Right forelimb (tissue), 1 donor: ENCODE results near the gene PLD2.
"Not testable (repeated sequence)": the region's sequence is repeated elsewhere in the genome, so short reads cannot be mapped to it uniquely, and the experiment has no call there.

Source experiments
- DNase-seq: peaks from one replicate; pipeline ENCODE4 v3.0.0-alpha.2; 2018

The PLD2 gene

DNA sequence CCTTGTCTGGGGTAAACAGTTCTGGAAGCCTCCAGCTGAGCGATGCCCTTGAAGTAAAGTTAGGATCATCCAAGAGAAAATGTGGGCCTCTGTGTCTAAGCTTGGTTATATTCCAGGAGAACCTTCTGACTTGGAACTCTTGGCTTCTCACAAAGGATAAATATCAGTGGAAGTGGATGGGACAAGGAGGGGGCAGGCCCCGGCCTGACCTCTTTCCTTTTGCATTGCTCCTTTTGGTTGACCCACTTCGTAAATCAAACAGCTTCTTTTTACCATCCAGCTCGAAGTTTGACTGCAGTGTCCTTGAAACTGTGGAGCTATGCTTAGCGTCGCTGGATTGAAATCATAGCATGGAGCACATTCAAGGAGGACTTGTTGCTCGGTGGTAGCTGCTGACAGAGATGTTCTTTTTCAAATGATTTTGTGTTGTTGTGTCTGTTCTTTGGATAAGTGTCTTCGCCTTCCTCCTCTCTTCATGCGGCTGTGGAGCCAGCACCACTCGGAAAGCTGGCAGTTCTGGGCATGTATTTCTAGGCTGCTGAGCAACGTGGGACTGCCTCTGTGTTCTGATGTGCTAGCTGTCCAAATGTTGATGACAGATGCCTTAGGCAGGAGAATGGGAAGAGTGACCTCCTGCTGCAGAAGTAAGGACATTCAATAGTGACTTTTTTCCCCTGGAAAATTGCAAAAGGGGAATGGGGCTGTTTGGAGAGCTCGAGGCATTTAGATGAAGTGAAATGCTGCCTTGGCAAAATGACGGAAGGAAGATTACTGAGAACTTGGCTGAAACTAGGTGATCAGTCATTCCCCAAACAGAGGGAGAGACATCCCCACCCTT is 30.7 kb downstream of the PLD2 start:
- DNase-seq, result no peak

DNA sequence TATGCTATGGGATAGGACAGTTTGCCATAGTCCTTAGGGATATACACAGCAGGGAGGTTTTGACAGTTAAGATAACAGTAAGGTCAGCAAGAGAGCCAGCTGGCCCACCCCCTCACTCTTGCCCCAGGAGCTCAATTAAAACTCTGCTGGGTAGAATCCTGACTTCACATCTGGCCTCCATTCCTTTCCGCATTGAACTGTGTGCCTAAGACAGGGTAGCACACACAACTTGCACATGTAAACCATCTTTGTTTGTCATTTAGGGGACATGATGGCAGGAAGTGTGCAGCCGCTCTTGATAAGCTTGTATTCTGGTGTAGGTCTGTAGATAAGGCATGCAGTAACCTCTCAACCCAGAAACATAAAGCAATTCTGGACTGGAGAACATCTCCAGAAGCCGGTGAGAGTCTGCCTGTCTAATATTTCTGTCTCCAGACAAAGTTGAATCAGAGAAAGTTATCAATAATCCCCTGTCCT is 31.4 kb downstream of the PLD2 start:
- no peak for DNase-seq

DNA sequence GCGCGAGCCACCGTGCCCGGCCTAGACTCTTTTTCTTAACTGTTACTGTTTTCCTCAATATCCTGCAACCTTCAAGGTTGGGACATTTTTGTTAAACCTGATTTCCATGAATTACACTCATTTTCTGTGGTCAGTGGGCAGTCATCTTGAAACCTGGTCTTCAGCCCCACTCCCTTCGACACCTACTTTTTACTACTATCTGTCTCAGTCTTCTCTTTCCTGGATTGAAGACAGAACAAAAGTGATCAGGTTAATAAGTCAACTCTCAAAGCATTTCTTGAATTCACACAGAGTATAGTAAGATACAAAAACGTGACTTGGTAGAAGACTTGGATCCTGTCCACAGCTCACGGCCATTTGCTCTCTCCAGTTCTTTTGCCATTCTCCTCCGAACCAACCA is 32.3 kb downstream of the PLD2 start:
- no peak for DNase-seq

DNA sequence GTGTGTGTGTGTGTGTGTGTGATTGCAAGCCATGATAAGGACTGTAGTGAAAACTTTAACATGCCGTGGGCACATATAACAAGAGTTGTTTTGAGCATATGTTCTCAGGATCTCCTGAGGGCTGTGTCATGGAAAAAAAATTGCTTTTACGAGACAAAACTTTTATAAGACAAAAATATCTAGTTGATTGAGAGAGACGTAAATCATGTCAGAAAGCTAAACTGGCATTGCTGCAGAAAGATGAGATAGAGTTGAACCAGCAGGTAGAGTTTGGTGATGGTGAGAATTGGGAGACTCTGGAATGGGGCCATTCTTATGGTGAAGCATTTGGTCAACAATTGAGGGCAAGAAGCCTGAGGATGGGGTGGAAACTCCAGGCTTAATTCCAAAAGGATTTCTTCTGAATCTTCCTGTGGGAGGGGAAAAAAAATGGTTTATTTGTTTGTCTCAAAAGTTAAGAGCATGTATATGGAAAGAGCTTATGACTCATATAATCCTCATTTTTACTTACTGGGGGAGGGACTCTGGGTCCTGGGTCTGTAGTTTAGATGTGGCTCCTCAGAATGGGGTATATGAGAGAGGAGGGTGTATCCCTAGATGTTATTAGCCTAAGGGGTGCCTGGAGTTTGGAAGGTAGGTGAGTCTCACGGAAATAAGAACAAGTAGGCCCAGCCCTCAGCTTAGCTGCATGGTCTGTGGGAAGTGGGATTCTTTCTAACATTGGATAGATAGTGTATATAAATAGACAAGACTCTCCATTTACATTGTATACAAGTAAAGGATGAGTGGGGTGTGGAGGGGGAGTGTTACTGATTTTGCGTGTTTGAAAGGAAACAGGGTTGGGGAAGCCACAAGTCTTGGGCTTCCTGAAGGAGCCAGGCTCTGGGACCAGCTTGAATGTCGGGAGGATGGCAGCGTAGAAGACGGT is 33.3 kb downstream of the PLD2 start:
- no peak for DNase-seq

DNA sequence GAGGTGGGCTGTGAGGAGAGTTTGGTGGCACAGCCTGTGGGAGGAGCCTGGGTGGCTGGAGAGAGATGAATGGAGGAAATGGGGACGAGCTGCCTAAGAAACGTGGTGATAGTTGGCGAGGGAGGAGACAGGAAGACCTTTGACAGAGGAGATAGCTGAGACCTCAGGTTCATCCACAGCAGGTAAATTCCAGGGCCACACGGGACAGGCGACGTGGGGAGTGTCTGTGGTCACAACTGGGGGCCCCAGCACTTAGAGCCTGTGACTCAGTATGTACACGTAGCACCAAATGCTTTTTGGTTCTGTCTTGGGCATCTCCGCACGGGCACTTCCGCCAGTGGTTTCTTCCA is 33.9 kb downstream of the PLD2 start:
- DNase-seq, result no peak

DNA sequence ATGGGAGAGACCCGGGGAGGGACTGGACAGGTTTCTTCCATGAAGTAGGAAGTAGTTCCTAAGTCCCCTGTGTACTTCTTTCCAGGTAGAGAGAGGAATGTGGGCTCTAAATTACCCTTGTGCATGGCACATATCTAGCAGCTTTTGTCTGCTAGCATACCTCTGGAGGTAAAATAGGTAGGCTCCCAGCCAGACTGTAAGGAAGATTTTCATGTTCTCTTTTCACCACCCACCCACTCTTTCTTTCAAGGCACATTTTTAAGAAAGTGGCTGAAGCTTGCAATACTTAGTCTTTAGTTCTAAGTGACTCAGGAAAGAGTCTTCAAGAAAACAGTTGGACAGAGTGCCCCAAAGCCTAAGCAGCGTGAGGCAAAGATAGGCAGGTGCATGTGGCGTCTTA is 35.4 kb downstream of the PLD2 start:
- no peak for DNase-seq

DNA sequence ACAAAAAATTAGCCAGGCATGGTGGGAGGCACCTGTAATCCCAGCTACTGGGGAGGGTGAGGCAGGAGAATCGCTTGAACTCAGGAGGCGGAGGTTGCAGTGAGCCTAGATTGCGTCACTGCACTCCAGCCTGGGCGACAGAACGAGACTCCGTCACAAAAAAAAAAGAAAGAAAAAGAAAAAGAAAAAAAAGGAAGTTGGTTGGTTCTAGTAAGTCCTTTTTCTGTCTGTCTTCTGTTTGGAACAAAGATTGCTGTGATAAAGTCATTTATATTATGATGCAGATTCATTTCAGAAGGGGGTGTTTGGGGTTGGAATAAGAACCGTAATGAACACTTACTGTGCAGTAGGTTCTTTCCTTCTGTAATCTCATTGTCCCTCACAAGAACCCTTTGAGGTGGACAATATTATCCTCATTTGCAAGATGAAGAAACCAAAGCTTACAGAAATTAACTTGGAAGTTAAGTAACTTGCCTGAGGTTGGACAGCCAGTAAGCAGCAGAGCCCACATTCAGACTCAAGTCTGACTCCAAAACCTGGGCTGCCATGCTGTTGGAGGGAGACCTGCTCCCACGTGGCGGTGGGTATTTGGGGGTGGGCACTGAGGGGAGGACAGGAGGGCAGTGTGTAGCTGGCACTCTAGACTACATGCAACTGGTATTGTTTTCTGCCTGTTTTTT is 36.5 kb downstream of the PLD2 start:
- no peak for DNase-seq

DNA sequence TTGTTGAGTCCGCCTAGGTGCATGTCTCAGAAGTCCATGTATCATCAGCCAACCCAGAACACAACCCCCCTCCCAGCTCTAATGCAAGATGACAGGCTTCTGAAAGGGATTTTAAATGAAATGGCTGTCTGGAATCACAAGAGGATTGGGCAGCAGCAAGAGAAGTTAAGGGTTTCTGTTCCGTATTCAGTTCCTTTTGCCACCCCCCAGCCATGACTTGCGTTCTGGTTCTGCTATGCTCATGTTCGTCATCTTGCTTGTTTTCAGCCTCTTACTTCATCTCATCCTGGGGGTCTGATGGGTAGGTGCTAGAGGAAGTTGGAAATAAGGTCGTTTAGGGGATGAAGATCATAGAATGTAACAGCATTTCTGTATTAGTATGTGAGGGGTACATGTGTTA is 38.2 kb downstream of the PLD2 start:
- no peak for DNase-seq

DNA sequence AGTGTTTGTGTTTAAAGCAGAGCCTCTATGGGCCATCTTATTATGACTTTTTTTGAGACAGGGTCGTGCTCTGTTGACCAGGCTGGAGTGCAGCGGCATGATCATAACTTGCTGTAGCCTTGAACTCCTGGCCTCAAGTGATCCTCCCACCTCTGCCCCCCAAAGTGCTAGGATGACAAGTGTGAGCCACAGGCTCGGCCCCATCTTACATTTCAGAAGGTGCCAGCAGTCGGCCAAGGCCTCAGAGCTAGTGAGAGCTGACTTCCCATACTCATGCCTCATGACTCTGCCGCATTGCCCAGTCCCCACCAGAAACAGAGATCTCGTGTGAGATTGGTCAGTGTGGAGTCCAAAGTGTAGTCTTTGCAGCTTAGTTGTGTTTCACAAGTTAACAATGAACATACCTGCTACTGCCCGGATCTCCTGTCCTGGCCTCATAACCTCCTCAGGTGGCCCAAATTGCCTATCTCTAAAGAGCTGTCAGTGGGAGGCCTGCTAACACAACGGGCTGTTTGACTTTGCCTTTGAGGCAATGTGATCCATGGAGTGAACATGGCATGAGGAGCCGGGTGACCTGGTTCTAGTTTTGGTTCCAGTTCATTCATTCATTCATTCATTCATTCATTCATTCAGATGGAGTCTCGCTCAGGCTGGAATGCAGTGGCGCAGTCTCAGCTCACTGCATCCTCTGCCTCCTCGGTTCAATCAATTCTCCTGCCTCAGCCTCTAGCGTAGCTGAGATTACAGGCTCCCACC is 39.9 kb downstream of the PLD2 start:
- no peak for DNase-seq

DNA sequence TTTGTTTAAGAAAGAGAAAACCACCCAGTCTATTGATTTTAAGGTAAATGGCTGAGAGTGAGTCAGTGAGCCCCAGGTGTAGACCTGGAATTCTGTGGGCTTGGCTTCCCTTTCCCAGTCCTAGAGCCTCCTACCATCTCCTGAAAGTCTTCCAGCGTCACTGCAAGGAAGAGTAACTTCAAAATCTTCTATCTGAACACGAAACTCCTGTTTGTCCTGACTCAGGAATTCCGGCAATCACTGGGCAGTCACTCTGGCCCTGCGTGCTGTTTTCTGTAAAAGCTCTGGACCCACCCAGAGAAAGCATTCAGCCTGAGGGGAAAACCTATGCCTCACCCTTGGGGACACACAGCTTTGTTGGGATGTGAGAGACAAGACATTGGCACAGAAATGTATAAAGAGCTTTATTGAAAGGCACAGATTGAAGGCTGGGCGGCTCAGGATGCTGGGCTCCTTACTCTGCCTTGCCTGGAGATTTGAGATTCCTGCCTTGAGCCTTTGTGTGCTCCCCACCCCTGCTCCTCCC is 42.1 kb downstream of the PLD2 start:
- no peak for DNase-seq

DNA sequence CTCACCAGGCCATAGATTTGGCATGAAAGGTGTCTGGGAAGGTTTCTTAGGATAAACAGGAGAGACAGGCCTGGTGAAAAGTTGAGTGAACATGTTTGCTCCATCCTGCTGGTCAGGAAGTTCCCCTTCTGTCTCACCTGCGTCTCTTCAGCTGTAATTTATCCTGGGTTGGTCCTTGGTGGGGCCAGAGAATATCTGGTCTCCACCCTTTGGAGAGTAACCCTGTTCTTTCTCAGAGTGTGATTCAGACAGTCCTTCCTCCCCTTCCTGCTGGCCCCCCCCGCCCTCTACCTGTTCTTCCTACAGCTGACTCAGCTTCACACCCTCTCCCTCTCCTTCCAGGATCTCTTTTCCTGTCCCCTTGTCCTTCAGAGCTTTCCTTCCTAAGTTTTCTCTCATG is 43.3 kb downstream of the PLD2 start:
- DNase-seq, result no peak

DNA sequence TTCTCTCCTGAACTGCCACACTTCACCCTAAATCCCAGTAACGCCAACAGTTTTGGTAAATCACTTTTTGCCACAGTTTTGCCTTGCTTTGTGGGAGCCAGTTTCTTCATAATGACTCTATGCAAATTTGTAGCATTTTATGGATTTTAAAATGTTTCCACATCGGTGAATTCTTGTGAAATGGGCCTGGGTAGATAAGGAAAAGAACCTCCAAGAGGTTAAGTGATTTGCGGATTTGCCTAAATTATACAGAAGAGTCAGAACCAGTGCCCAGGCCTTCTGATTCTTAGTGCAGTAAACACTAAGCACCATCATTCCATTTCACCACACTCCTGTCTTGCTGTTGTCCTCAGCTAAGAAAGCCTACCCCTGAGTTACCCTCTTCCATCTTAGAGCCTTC is 44.1 kb downstream of the PLD2 start:
- no peak for DNase-seq

DNA sequence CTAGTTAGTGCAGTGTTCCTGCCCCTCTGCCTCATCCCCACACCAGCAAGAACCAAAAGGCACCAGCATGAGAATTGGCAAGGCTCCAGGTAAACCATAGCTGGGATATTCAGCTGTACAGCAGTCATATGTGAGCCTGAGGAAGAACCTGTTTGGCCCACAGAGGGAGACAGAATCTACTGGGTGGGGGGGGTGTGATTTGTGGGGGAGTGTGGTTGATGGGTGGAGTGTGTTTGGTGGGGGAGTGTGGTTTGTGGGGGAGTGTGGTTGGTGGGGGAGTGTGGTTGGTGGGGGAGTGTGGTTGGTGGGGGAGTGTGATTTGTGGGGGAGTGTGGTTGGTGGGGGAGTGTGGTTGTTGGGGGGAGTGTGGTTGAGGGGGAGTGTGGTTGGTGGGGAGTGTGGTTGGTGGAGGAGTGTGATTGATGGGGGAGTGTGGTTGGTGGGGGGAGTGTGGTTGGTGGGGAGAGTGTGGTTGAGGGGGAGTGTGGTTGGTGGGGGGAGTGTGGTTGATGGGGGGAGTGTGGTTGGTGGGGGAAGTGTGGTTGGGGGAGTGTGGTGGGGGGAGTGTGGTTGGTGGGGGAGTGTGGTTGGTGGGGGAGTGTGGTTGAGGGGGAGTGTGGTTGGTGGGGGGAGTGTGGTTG is 45.7 kb downstream of the PLD2 start:
- DNase-seq, result no peak

DNA sequence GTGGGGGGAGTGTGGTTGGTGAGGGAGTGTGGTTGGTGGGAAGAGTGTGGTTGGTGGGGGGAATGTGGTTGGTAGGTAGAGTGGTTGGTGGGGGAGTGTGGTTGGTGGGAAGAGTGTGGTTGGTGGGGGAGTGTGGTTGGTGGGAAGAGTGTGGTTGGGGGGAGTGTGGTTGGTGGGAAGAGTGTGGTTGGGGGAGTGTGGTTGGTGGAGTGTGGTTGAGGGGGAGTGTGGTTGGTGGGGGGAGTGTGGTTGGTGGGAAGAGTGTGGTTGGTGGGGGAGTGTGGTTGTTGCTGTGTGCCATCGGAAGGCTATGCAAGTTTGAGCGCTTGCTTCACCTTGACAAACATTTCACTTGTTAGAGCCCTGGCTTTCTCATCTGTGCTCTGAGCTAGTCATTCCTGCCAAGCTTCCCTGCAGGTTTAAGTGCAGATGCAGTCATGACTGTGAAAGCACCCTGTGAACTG is 46.3 kb downstream of the PLD2 start:
- no peak for DNase-seq

DNA sequence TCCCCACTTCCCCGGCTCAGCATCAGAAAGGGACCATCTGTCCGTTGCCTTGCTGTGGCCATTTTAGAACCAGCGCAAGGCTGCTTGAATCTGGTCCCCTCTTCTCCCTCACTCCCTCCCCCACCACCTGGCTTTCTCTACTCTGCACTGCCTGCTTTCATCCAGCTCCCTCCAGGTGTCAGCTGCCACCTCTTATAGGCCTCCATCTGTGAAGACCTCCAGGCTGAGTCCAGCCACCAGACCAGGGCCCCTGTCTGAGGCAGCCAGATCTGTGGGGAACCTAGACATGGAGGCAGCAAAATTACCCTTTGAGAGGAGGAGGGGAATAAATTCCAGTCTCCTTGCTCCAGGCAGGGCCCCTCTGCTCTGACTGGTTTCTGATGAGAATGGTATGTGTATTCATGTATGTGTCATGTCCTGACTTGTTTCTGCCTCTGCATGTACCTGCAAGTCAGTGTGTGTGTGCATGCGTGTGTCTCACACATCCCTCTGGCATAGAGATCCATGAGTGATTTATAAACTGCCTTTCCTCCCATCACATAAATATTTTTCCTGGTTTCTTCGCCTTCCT is 47.2 kb downstream of the PLD2 start:
- DNase-seq, result no peak

DNA sequence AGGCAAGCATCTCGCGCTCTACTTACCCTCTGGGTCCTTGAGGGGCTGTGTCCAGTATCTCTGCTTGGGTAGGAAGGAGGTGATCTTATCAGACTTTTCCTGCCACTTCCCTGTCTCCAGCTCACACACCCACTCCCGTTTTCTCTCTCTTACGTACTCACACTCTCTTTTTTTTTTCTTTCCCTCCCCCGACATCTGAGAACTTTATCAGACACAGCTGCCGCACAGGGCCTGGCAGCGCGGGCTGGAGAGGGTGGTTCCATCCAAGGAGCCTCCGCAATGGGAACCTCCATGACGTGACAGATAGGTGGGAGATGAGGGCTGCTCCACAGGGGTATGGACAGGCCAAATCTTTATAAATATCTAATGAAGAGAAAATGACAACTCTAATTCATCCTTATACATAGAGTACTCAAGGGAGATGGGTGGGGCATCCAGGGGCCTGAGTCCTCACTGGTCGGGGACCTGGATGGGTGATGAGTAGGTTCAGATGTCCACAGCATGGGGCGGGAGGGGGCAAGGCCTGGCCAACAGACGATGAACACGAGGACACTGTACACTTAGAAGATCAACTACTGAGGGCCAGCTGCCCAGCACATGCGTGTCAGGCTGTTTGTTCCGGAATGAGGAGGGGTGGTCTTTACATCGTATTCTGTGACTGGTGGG is 49.5 kb downstream of the PLD2 start:
- DNase-seq, result no peak

DNA sequence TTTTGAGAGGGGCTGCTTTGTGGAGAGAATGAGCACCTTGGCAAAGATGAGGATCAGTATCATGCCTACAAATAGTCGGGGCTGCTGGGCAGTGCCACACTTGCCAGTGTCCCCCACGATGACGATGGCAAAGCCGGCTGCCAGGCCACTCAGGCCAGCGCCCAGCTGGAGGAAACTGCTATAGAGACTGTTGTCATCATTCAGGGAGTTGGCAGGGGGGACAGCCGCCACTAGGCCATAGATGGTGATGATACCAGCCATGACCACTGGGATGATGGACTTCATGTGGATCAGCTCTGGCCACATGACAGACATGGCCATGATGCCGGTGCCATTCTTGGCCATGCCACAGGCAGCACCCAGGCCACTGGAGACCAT is 50.0 kb downstream of the PLD2 start:
- DNase-seq, result no peak

DNA sequence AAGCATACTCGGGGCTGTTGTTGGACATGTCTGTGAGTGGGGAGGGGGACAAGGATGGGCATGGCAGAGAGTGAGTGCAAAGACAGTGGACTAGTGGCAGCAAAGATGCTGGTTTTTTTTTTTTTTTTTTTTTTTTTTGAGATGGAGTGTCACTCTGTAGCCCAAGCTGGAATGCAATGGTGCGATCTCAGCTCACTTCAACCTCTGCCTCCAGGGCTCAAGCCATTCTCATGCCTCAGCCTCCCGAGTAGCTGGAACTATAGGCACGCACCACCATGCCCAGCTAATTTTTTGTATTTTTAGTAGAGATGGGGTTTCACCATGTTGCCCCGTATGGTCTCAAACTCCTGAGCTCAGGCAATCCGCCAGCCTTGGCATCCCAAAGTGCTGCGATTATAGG is 50.4 kb downstream of the PLD2 start:
- not testable (repeated sequence) for DNase-seq

DNA sequence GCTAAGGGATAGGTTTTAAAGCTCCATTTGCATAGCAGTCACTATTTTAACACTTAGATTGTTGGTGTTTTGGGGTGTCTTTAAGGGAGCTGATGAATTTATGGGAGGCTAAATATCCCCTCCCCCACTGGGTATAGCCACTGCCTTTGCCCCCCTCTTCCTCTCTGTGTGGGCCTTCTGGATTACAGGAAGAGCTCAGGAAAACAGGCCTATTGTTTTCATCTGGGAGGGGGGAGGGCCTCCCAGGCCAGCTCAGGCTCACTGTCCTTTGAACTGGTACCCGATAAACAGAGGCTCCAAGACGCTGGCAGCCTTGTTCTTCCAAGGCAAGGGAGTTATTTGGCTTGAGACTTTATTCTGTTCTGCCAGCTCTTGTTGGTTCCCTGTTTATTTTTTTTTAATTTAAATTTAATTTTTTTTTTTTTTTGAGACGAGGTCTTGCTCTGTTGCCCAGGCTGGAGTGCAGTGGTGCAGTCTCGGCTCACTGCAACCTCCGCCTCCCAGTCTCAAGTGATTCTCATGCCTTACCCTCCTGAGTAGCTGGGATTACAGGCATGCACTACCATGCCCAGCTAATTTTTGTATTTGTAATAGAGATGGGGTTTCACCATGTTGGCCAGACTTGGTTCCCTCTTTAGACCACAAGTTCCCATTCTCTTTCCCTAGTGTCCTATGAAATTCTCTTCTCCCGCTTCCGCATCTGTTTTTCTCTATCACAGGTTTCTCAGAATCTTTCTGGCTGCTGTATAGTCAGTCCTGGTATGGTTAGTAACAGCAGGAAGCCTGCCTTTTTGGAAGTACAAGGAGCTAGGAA is 51.3 kb downstream of the PLD2 start:
- DNase-seq, result no peak

DNA sequence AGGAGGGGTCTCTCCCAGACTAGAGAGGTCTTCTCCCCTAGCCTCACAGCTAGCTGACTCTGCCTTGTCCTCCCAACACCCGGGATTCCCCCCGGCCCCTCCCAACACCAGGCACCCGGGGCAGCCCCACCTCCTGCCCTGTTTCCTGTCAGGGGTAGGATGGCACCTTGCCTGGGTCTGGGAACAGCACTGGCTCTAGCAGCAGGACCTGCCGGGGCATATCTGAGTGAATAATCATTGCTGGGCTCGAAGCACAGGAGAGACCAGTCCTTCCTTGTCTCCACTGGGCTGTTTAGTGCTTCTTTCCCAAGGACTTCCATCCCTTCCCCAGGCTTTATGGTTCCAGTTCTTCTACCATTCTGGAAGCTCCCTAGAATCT is 51.9 kb downstream of the PLD2 start:
- DNase-seq, result no peak
